GM12873 (cell line): ENCODE results near the gene YPEL1.

Experiments used
- CTCF ChIP-seq: IDR thresholded peaks from 2 replicates; pipeline ENCODE4 v1.5.1; 2012; ENCODE audit warnings: low read depth, mild to moderate bottlenecking, moderate library complexity, low read length, control low read depth; ENCODE audit not compliant: insufficient read depth; ENCODE audit errors: missing control alignments

Gene YPEL1

DNA sequence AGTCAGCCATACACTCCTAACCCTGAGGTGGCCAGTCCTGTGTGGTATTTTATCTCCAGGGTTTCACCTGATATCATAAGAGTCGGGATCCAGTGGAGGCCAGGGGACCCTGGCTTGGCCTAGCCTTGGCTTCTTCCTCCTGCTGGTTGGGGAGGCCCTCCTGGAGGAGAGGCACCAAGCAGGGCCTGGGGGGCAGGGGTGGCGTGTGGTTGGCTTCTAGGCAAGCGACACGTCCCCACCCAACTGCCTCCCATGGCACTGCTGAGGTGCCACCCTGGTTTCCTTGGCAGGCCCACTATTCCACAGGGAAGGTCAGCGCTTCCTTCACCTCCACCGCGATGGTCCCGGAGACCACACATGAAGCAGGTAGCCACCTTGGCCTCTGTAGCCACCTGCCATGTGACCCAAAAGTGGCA is 49.4 kb downstream of the YPEL1 start:
- no peak for TF ChIP-seq CTCF

DNA sequence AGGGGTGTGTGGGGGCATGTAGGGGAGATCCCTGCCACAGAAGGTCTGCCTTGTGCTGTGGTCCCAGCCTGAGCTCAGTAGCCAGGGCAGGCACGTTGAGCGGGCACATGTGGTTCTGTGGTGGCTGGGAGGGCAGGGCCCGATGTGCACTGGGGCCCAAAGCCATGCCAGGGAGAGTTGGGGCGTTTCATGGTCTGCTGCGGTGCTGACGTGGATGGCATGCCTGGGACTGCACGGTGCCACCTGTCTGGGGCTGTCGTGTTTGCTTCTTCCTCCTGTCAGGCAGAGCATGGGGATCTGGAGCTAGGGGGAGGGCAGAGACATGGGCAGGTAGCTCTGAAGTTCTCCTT is 50.5 kb downstream of the YPEL1 start:
- TF ChIP-seq CTCF, result no peak

DNA sequence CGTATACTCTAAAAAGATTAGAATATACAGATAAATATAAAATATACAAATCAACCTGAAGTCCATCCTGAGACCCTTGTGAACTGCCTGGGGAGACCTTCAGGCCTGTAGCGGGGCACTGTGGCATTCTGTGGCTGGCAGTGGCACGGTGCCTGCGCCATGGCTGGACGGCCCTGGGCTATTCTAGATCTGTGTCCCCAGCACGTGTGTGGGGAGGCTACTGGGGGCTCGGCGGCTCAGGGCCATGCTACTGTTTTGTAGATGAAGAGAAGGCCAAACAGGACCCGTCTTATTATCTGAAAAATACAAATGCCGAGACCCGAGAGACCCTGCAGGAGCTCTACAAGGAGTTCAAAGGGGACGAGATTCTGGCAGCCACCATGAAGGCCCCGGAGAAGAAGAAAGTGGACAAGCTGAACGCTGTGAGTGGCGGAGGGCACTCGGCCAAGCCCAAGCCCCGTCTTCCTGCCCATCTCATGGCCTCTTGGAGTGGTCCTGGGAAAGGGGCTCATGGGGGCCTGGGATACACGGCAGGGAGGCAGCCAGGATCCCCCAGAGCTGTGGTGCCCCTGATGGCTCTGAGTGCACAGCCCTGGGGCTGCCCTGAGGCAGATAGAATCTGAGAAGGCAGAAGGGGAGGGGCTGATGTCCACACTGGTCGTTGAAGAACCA is 51.0 kb downstream of the YPEL1 start:
- TF ChIP-seq CTCF, result no peak

DNA sequence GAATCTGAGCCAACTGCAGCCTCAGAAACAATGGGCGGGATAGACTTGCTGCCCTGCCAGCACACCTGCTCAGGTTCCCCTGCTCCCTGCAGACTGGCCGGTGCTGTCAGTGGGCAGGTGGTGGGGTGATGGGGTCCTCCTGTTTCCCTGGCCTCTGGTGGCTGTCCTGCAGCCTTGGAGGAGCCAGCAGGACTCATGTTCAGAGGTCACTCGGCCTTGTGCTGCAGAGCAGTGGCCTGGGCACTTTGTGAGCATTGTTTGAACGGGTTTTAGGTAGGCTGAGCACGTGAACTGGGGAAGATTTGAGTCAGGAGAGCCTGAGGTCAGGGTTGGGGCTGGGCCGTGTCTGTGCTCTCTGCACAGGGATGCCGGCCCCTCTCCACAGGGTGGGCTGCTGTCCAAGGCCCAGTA is 52.2 kb downstream of the YPEL1 start:
- no peak for TF ChIP-seq CTCF

DNA sequence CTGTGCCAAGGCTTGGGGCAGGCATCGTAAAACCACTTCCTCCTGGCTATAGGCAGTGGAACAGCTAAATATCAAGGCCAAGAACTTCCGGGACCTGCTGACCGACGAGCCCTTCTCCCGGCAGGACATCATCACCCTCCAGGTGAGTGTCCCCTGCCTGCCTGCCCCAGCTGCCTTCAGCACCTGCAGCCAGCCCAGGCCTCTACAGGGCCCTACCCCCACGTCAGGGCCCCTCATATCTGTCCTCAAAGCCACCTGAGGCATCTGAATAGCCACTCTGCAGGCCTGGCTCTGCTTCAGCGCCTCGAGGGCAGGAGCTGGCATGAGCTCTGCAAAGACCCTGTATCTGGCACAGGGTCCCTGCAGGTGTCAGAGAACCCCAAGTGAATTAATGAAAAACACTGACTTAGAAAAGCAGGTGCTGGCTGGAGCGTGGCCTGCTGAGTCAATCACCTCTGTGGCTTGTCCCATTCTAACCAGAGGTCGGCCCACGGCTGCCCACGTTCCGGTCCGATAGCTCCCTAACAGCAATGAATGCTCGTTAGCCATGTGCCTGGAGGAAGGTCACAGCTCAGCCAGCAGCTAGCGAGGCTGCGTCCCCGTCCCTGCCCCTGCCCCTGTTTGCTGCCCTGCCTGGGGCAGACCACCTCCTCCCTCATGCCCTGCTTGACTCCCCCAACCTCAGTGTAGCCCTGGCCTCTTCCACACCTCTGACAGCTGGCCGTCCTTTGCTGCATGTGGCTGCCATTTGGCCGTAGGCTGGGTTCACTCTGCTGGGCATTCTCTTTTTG is 53.0 kb downstream of the YPEL1 start:
- no peak for TF ChIP-seq CTCF

DNA sequence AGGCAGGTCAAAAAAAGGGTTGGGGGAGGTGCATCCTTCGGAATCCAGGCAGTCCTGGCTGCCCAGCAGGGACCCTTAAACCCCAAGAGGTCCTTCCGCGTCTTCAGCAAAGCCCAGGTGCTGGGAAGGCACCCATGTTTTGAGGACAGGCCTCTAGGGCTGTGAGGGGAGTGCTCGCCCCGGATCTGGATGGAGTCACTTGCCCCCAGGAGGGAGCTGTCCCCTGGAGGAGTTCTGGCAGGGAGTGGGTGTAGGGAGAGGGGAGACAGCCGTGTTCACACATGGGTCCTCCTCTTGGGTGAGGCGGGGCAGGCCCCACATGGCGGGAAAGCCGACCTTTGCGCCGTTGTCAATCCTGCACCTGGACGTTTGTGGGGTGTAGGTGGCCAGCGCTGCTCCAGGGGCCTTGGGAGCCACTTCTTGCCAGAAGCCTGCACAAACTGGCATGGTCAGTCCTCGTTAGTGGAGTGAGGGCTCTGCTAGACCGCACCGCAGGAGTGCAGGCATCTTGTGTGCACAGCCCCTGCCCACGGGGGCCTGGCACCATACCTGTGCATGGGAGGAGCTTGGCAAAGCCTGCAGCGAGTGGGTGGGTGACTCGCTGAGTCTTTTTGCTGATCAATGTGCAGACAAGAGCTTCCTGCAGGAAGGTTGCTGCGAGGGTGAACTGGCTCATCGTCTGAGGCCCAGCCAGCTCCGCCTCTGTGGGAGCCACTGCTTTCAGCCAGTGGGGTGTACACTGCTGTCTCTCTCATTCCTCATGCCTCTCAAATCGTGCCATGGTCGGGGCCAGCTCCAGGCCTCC is 53.8 kb downstream of the YPEL1 start:
- TF ChIP-seq CTCF, result no peak
